ENCODE results near the gene PEBP1. TPM values are rescaled to one million over a fixed set of nuclear protein-coding genes. Genes with fewer than 3 reads are reported as not detected.

PEBP1 gene
- total RNA-seq, 1 donor from 2014 or later = 216 TPM

- H3K27ac Mint-ChIP-seq (ENCODE audit: unreplicated experiment) = no peak overlapping the region
- H3K27me3 Mint-ChIP-seq (ENCODE audit: unreplicated experiment) = no peaks in the 10 kb centered on the region
- no peaks in the 10 kb centered on the region for H3K9me3 Mint-ChIP-seq (ENCODE audit: unreplicated experiment)
- no peak overlapping the region for H3K4me3 Mint-ChIP-seq (ENCODE audit: unreplicated experiment)
- peak; percentile 54 for DNase-seq (ENCODE audit: extremely low spot score, unreplicated experiment)
- H3K4me1 Mint-ChIP-seq (ENCODE audit: unreplicated experiment) = no peaks in the 10 kb centered on the region
- peaks cover 45% of the 10 kb centered on the region for H3K36me3 Mint-ChIP-seq (ENCODE audit: unreplicated experiment)
- no peak for TF ChIP-seq CTCF (IDR thresholded peaks at IDR 0.05)
Observed at GRCh38 chr12:118145798-118146156, 9.9 kb downstream of the PEBP1 start.

GRCh38 chr12:118148287-118148686 is 12.4 kb downstream of the PEBP1 start:
- no peak for TF ChIP-seq CTCF (IDR thresholded peaks at IDR 0.05)
- Mint-ChIP-seq H3K27me3 (ENCODE audit: unreplicated experiment) (no peaks in the 10 kb centered on the region), H3K4me1 (ENCODE audit: unreplicated experiment) (no peaks in the 10 kb centered on the region), H3K36me3 (ENCODE audit: unreplicated experiment) (peaks cover 38% of the 10 kb centered on the region), H3K9me3 (ENCODE audit: unreplicated experiment) (no peaks in the 10 kb centered on the region), H3K4me3 (ENCODE audit: unreplicated experiment) (no peak overlapping the region), H3K27ac (ENCODE audit: unreplicated experiment) (no peak overlapping the region)
- no peak for DNase-seq (ENCODE audit: extremely low spot score, unreplicated experiment)

- no peak for DNase-seq (ENCODE audit: extremely low spot score, unreplicated experiment)
- Mint-ChIP-seq H3K27ac (ENCODE audit: unreplicated experiment) (no peak overlapping the region), H3K27me3 (ENCODE audit: unreplicated experiment) (no peaks in the 10 kb centered on the region), H3K9me3 (ENCODE audit: unreplicated experiment) (no peaks in the 10 kb centered on the region), H3K4me3 (ENCODE audit: unreplicated experiment) (no peak overlapping the region), H3K36me3 (ENCODE audit: unreplicated experiment) (peaks cover 23% of the 10 kb centered on the region), H3K4me1 (ENCODE audit: unreplicated experiment) (no peaks in the 10 kb centered on the region)
- no peak for TF ChIP-seq CTCF (IDR thresholded peaks at IDR 0.05)
Observed at GRCh38 chr12:118150625-118151024, 14.7 kb downstream of the PEBP1 start.

GRCh38 chr12:118151755-118152154 is 15.8 kb downstream of the PEBP1 start:
- H3K36me3 Mint-ChIP-seq (ENCODE audit: unreplicated experiment) = peaks cover 19% of the 10 kb centered on the region
- H3K9me3 Mint-ChIP-seq (ENCODE audit: unreplicated experiment) = no peaks in the 10 kb centered on the region
- TF ChIP-seq CTCF (IDR thresholded peaks at IDR 0.05) = no peak
- H3K27ac Mint-ChIP-seq (ENCODE audit: unreplicated experiment) = no peak overlapping the region
- no peaks in the 10 kb centered on the region for H3K4me1 Mint-ChIP-seq (ENCODE audit: unreplicated experiment)
- no peak for DNase-seq (ENCODE audit: extremely low spot score, unreplicated experiment)
- H3K4me3 Mint-ChIP-seq (ENCODE audit: unreplicated experiment) = no peak overlapping the region
- H3K27me3 Mint-ChIP-seq (ENCODE audit: unreplicated experiment) = no peaks in the 10 kb centered on the region

- H3K27me3 Mint-ChIP-seq (ENCODE audit: unreplicated experiment) = no peaks in the 10 kb centered on the region
- no peak for TF ChIP-seq CTCF (IDR thresholded peaks at IDR 0.05)
- no peak for DNase-seq (ENCODE audit: extremely low spot score, unreplicated experiment)
- H3K4me3 Mint-ChIP-seq (ENCODE audit: unreplicated experiment) = no peak overlapping the region
- peaks cover 27% of the 10 kb centered on the region for H3K36me3 Mint-ChIP-seq (ENCODE audit: unreplicated experiment)
- no peaks in the 10 kb centered on the region for H3K9me3 Mint-ChIP-seq (ENCODE audit: unreplicated experiment)
- no peak overlapping the region for H3K27ac Mint-ChIP-seq (ENCODE audit: unreplicated experiment)
- H3K4me1 Mint-ChIP-seq (ENCODE audit: unreplicated experiment) = no peaks in the 10 kb centered on the region
Observed at GRCh38 chr12:118160536-118160935, 24.6 kb downstream of the PEBP1 start.
